ENCODE results near the gene SLC18B1.
A peak's percentile ranks its signal among the peaks of the same experiment; 100 is the strongest.

The SLC18B1 gene

GRCh38 chr6:132736239-132736638 is 62.2 kb downstream of the SLC18B1 start:
- no peak for TF ChIP-seq CTCF (IDR thresholded peaks at IDR 0.05; ENCODE audit: borderline replicate concordance, control extremely low read depth, extremely low read depth, insufficient read depth, missing control alignments)
- in situ Hi-C loops (cut with MboI; ENCODE audit: low sequenced_read_pairs, unreplicated experiment), result no loop called here
- DNase-seq (ENCODE audit: low spot score), result no peak

- in situ Hi-C loops (cut with MboI; ENCODE audit: low sequenced_read_pairs, unreplicated experiment), result no loop called here
- TF ChIP-seq CTCF (IDR thresholded peaks at IDR 0.05; ENCODE audit: borderline replicate concordance, control extremely low read depth, extremely low read depth, insufficient read depth, missing control alignments), result no peak
- DNase-seq (ENCODE audit: low spot score), result no peak
Observed at GRCh38 chr6:132734694-132735236, 63.7 kb downstream of the SLC18B1 start.

GRCh38 chr6:132733814-132734213 is 64.6 kb downstream of the SLC18B1 start:
- TF ChIP-seq CTCF (IDR thresholded peaks at IDR 0.05; ENCODE audit: borderline replicate concordance, control extremely low read depth, extremely low read depth, insufficient read depth, missing control alignments), result no peak
- in situ Hi-C loops (cut with MboI; ENCODE audit: low sequenced_read_pairs, unreplicated experiment), result no loop called here
- no peak for DNase-seq (ENCODE audit: low spot score)

- DNase-seq (ENCODE audit: low spot score), result no peak
- in situ Hi-C loops (cut with MboI; ENCODE audit: low sequenced_read_pairs, unreplicated experiment), result no loop called here
- TF ChIP-seq CTCF (IDR thresholded peaks at IDR 0.05; ENCODE audit: borderline replicate concordance, control extremely low read depth, extremely low read depth, insufficient read depth, missing control alignments), result no peak
Observed at GRCh38 chr6:132733283-132733682, 65.2 kb downstream of the SLC18B1 start.

GRCh38 chr6:132731086-132731485 is 67.4 kb downstream of the SLC18B1 start:
- no peak for DNase-seq (ENCODE audit: low spot score)
- TF ChIP-seq CTCF (IDR thresholded peaks at IDR 0.05; ENCODE audit: borderline replicate concordance, control extremely low read depth, extremely low read depth, insufficient read depth, missing control alignments), result no peak
- in situ Hi-C loops (cut with MboI; ENCODE audit: low sequenced_read_pairs, unreplicated experiment), result no loop called here

GRCh38 chr6:132730560-132730959 is 67.9 kb downstream of the SLC18B1 start:
- in situ Hi-C loops (cut with MboI; ENCODE audit: low sequenced_read_pairs, unreplicated experiment), result no loop called here
- no peak for DNase-seq (ENCODE audit: low spot score)
- TF ChIP-seq CTCF (IDR thresholded peaks at IDR 0.05; ENCODE audit: borderline replicate concordance, control extremely low read depth, extremely low read depth, insufficient read depth, missing control alignments), result no peak

GRCh38 chr6:132728616-132729015 is 69.8 kb downstream of the SLC18B1 start:
- in situ Hi-C loops (cut with MboI; ENCODE audit: low sequenced_read_pairs, unreplicated experiment), result no loop called here
- no peak for DNase-seq (ENCODE audit: low spot score)
- peak; percentile 11 for TF ChIP-seq CTCF (IDR thresholded peaks at IDR 0.05; ENCODE audit: borderline replicate concordance, control extremely low read depth, extremely low read depth, insufficient read depth, missing control alignments)

All from GM13976 (cell line).